Endothelial cell of umbilical vein (primary cell): ENCODE measurements around the gene PAM16. TPM values are rescaled to one million over a fixed set of nuclear protein-coding genes. Genes with fewer than 3 reads are reported as not detected.

Source experiments
- BruUV-seq: library from RNA; stranded (reverse); fragments of 400-500 nt; replicated peaks from 2 replicates; lab custom pipeline; 2021; lab: Mats Ljungman, UMichigan
- CTCF ChIA-PET: fragments of 300-600, 350-600 bp; sonication (Branson Sonifier 250); formaldehyde crosslinking; loops from one replicate; lab custom pipeline; 2021; ENCODE audit warnings: antibody characterized with exemption, inconsistent platforms; lab: Charles Lee
- POLR2A ChIA-PET: fragments of 300-600, 350-600 bp; sonication (Branson Sonifier 250); formaldehyde crosslinking; loops from one replicate; lab custom pipeline; 2021; ENCODE audit warnings: antibody characterized with exemption, inconsistent platforms; lab: Charles Lee
- DNase-seq: peaks from one replicate; pipeline ENCODE4 v3.0.0-alpha.2; 2011; ENCODE audit warnings: low read depth, low spot score
- FAIRE-seq: peaks from 2 replicates; lab custom pipeline; 2011; peaks lifted over from hg19 to GRCh38; lab: Jason Lieb, UNC
- H2AFZ ChIP-seq: 2 replicates; pipeline ENCODE4 v1.6.0; 2012; ENCODE audit warnings: low read depth, low read length, control low read depth, inconsistent platforms
- H3K27ac ChIP-seq: 2 replicates; pipeline ENCODE4 v1.5.1; 2011; ENCODE audit warnings: low read depth, mild to moderate bottlenecking, control low read depth, low read length, moderate library complexity; ENCODE audit not compliant: insufficient read depth
- H3K27me3 ChIP-seq, 2 experiments: 2 replicates each; pipeline versions ENCODE4 v1.6.0 to v1.6.1; 2011; ENCODE audit warnings: low read length in 2 of 2, mixed read lengths in 1 of 2; ENCODE audit not compliant: control insufficient read depth in 2 of 2, insufficient read depth in 2 of 2
- H3K36me3 ChIP-seq, 2 experiments: 2 replicates in 1 of 2; 3 replicates in 1 of 2; pipeline ENCODE4 v1.5.1; 2011; ENCODE audit warnings: low read length in 2 of 2, mild to moderate bottlenecking in 1 of 2, moderate library complexity in 1 of 2; ENCODE audit not compliant: control insufficient read depth in 2 of 2, insufficient read depth in 2 of 2; ENCODE audit errors: extremely low read depth in 1 of 2
- H3K4me1 ChIP-seq: 3 replicates; pipeline ENCODE4 v1.5.1; 2011; ENCODE audit warnings: mild to moderate bottlenecking, low read length; ENCODE audit not compliant: control insufficient read depth, insufficient read depth; ENCODE audit errors: extremely low read depth
- H3K4me2 ChIP-seq: 2 replicates; pipeline ENCODE4 v1.6.1; 2011; ENCODE audit warnings: low read length, control low read depth, mixed read lengths; ENCODE audit not compliant: insufficient read depth
- H3K4me3 ChIP-seq, 3 experiments: fragments of 200-600 bp in 1 of 3; sonication (generic), shearing (Covaris generic) in 1 of 3; replicated peaks in 1 of 3; 2 replicates each; pipeline ENCODE4 v1.5.1; 2011 to 2016; ENCODE audit warnings: control low read depth in 3 of 3, low read length in 3 of 3, mild to moderate bottlenecking in 2 of 3, inconsistent platforms in 1 of 3, low read depth in 1 of 3, moderate library complexity in 1 of 3; ENCODE audit not compliant: insufficient read depth in 1 of 3
- H3K79me2 ChIP-seq: 2 replicates; pipeline ENCODE4 v1.6.0; 2012; ENCODE audit warnings: low read length, inconsistent platforms; ENCODE audit not compliant: control insufficient read depth, insufficient read depth
- H3K9ac ChIP-seq: replicated peaks from 2 replicates; pipeline ENCODE3; 2011; ENCODE audit warnings: low read length, control low read depth; ENCODE audit not compliant: insufficient read depth; ENCODE audit errors: extremely low read depth
- H3K9me1 ChIP-seq: replicated peaks from 3 replicates; pipeline ENCODE4 v1.6.0; 2011; ENCODE audit warnings: mild to moderate bottlenecking, low read length; ENCODE audit not compliant: control insufficient read depth, insufficient read depth; ENCODE audit errors: extremely low read depth
- H3K9me3 ChIP-seq: replicated peaks from 2 replicates; pipeline ENCODE4 v1.5.1; 2012; ENCODE audit warnings: low read length, inconsistent platforms; ENCODE audit not compliant: control insufficient read depth, insufficient read depth
- H4K20me1 ChIP-seq: replicated peaks from 2 replicates; pipeline ENCODE3; 2011; ENCODE audit warnings: mild to moderate bottlenecking, low read length; ENCODE audit not compliant: control insufficient read depth, insufficient read depth; ENCODE audit errors: extremely low read depth
- EZH2 ChIP-seq: IDR thresholded peaks from 2 replicates; pipeline ENCODE4 v1.6.1; 2012; ENCODE audit warnings: borderline replicate concordance, low read depth, mild to moderate bottlenecking, moderate library complexity, low read length, inconsistent platforms; ENCODE audit not compliant: severe bottlenecking
- GATA2 ChIP-seq: IDR thresholded peaks from 2 replicates; pipeline ENCODE4 v1.7.0; 2011; ENCODE audit warnings: low read depth, mild to moderate bottlenecking, moderate library complexity, mixed read lengths, low read length; ENCODE audit not compliant: insufficient read length, insufficient read depth
- MYC ChIP-seq: IDR thresholded peaks from one replicate; pipeline ENCODE4 v1.6.1; 2011; ENCODE audit warnings: mild to moderate bottlenecking, low read depth, low read length
- POLR2A ChIP-seq: IDR thresholded peaks from 2 replicates; pipeline ENCODE4 v1.6.1; 2012; ENCODE audit warnings: low read depth, mild to moderate bottlenecking, control low read depth, low read length
- POLR2AphosphoS5 ChIP-seq: IDR thresholded peaks from 2 replicates; pipeline ENCODE4 v1.6.1; 2012; ENCODE audit warnings: low read depth, mild to moderate bottlenecking, control low read depth, low read length, moderate library complexity; ENCODE audit not compliant: insufficient read depth
- dilution Hi-C: fragments of 300-500 bp; cut with MboI; formaldehyde crosslinking; loops from one replicate; pipeline ENCODE4 v1.15.0; 2019; ENCODE audit warnings: low sequenced_read_pairs; ENCODE audit not compliant: extremely low pct_ligation_motif_present
- intact Hi-C: fragments of 100-400 bp; cut with micrococcal nuclease; formaldehyde crosslinking; loops from one replicate; pipeline ENCODE4 v1.10.0; 2022
- polyA plus RNA-seq, 4 experiments: library from polyadenylated mRNA; depleted of rRNA in 3 of 4; stranded (reverse) in 3 of 4; unstranded in 1 of 4; fragments of >200 nt; gene quantifications; 2 replicates each; pipeline versions ENCODE4 v1.2.1 to v1.2.3, GENCODE V29; 2011 to 2012; ENCODE audit warnings: missing spikeins in 1 of 4
- total RNA-seq: library from RNA; stranded (reverse); gene quantifications from 2 replicates; pipeline ENCODE4 v1.2.3, GENCODE V29; 2021
- TF ChIP-seq, protein P1 (sequence below): IDR thresholded peaks from 2 replicates; pipeline ENCODE4 v1.6.1; 2011; ENCODE audit not compliant: insufficient read depth, insufficient read length
- TF ChIP-seq, protein P2 (sequence below), 2 donors: IDR thresholded peaks; 1 replicate in 1 of 2; 2 replicates in 1 of 2; pipeline ENCODE4 v1.5.1; 2011; ENCODE audit warnings: low read length in 2 of 2, mild to moderate bottlenecking in 2 of 2, moderate library complexity in 2 of 2, control low read depth in 1 of 2, inconsistent platforms in 1 of 2, low read depth in 1 of 2; ENCODE audit not compliant: insufficient read depth in 1 of 2; ENCODE audit errors: extremely low read depth in 1 of 2

Gene PAM16
- total and polyA plus RNA-seq, 2 donors (not counting 3 experiments of a cell fraction or from before 2014, with no cell fraction given) = 40.0 to 67.2 TPM

DNA sequence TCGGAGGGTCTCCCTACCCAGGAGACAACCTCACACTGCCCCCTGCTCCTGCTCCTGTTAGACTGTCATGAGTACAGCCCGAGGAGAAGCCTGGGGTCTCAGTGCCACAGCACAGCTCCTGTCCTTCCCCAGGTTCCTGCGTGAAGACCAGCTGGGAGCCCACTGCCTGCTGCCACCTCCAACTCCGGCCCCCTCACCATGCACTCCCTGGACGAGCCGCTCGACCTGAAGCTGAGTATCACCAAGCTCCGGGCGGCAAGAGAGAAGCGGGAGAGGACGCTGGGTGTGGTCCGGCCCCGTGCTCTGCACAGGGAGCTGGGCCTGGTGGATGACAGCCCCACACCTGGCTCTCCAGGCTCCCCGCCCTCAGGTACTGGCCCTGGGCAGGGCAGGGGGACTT, 19.0 kb downstream of the PAM16 start:
- FAIRE-seq = no peak
- Histone ChIP-seq H3K27me3 (no peaks in the 10 kb centered on the region), H3K9me3 (no peaks in the 10 kb centered on the region), H3K9ac (no peak overlapping the region), H3K9me1 (no peaks in the 10 kb centered on the region), H3K4me3 (no peak overlapping the region), H3K27ac (no peak overlapping the region), H2AFZ (no peak overlapping the region), H3K36me3 (peaks cover 0 to 16% of the 10 kb centered on the region in 2 experiments), H4K20me1 (no peaks in the 10 kb centered on the region), H3K4me1 (peaks cover 22% of the 10 kb centered on the region), H3K79me2 (peaks cover 14% of the 10 kb centered on the region), H3K4me2 (no peak overlapping the region)
- DNase-seq = no peak
- intact Hi-C loops = no loop called here
- TF ChIP-seq POLR2AphosphoS5 (no peak), POLR2A (no peak), MYC (no peak), EZH2 (no peak), GATA2 (no peak)
- TF ChIP-seq, protein P1, sequence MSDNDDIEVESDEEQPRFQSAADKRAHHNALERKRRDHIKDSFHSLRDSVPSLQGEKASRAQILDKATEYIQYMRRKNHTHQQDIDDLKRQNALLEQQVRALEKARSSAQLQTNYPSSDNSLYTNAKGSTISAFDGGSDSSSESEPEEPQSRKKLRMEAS = no peak
- ChIA-PET CTCF (interaction anchor here (0.9 to 8.9 kb wide), 9 partner anchors 10 to 349 kb away, joined by 4 to 198 read pairs (median 15); no protein-coding TSS in a partner anchor), POLR2A (no interaction called here)
- BruUV-seq = no TSS peak
- dilution Hi-C loops = no loop called here

DNA sequence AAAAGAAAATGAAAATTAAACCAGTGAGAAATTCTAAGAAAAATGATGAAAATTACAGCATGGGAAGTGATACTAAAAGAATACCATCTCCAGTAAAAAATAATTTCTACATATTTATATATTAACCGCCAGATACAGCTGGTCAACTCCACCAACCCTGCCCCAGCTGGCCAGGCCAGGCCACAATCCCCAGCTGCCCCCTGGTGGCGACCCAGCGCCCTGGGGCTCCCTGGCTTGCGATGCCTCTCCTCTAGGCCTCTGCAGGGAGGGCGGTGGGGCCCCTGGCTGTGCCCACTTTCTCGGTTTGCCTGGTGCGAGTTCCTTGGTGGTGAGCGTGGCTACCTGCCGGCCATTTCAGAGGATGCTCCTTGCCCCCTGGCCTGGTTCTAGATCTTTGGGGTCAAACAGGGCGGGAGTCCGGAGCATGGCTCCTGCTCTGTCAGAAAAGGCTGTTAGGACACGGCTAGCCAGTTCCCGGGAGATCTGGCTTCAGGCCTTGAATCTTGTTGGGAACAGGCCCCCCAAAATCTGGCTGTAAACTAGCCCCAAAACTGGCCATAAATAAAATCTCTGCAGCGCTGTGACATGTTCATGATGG, 20.7 kb downstream of the PAM16 start:
- TF ChIP-seq POLR2AphosphoS5 = no peak
- TF ChIP-seq, protein P2, sequence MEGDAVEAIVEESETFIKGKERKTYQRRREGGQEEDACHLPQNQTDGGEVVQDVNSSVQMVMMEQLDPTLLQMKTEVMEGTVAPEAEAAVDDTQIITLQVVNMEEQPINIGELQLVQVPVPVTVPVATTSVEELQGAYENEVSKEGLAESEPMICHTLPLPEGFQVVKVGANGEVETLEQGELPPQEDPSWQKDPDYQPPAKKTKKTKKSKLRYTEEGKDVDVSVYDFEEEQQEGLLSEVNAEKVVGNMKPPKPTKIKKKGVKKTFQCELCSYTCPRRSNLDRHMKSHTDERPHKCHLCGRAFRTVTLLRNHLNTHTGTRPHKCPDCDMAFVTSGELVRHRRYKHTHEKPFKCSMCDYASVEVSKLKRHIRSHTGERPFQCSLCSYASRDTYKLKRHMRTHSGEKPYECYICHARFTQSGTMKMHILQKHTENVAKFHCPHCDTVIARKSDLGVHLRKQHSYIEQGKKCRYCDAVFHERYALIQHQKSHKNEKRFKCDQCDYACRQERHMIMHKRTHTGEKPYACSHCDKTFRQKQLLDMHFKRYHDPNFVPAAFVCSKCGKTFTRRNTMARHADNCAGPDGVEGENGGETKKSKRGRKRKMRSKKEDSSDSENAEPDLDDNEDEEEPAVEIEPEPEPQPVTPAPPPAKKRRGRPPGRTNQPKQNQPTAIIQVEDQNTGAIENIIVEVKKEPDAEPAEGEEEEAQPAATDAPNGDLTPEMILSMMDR (IDR thresholded peaks at IDR 0.05; ENCODE audit: extremely low read depth in 1 of 2, insufficient read depth in 1 of 2, low read depth in 1 of 2, low read length in 2 of 2) = peak; percentile 97 to 99
- Histone ChIP-seq H3K36me3 (peaks cover 0 to 9% of the 10 kb centered on the region in 2 experiments), H3K4me1 (peaks cover 23% of the 10 kb centered on the region), H3K27ac (no peak overlapping the region), H3K9me3 (no peaks in the 10 kb centered on the region), H3K79me2 (peaks cover 17% of the 10 kb centered on the region), H3K4me3 (no peak overlapping the region), H4K20me1 (no peaks in the 10 kb centered on the region), H3K4me2 (no peak overlapping the region), H2AFZ (no peak overlapping the region), H3K27me3 (no peaks in the 10 kb centered on the region), H3K9ac (no peak overlapping the region), H3K9me1 (no peaks in the 10 kb centered on the region)
- intact Hi-C loops (loop anchor here (1.0 kb wide), 4 partner anchors 16 to 347 kb away; no protein-coding TSS in a partner anchor), dilution Hi-C loops (no loop called here)
- CTCF ChIA-PET = interaction anchor here (0.9 to 8.9 kb wide), 25 partner anchors 9 to 392 kb away, joined by 3 to 198 read pairs (median 8); partner anchors contain the start of genes GLIS2, PAM16 and TFAP4
- BruUV-seq = no TSS peak
- DNase-seq = peak; percentile 58
- FAIRE-seq = peak; percentile 55
- POLR2A ChIA-PET = no interaction called here
